ENCODE results near the gene RNASE2.
A peak's percentile ranks its signal among the peaks of the same experiment; 100 is the strongest.
"Not testable (repeated sequence)": the region's sequence is repeated elsewhere in the genome, so short reads cannot be mapped to it uniquely, and the experiment has no call there.

RNASE2 gene

GRCh38 chr14:20958946-20959345 is 3.7 kb downstream of the RNASE2 start:
- DNase-seq (ENCODE audit: low spot score in 2 of 2); H3K36me3 Mint-ChIP-seq (ENCODE audit: insufficient read depth); H3K9me3 Mint-ChIP-seq; H3K27ac Mint-ChIP-seq (ENCODE audit: low read depth); H3K4me3 Mint-ChIP-seq; ATAC-seq (replicated peaks; ENCODE audit: extremely low read depth, poor library complexity, severe bottlenecking): not testable (repeated sequence)
- peaks cover 72% of the 10 kb centered on the region for H3K27me3 Mint-ChIP-seq
- peaks cover 19% of the 10 kb centered on the region for H3K4me1 Mint-ChIP-seq

GRCh38 chr14:20969336-20969735 is 14.0 kb downstream of the RNASE2 start:
- Mint-ChIP-seq H3K36me3 (ENCODE audit: insufficient read depth) (peaks cover 4% of the 10 kb centered on the region), H3K27ac (ENCODE audit: low read depth) (no peak overlapping the region), H3K9me3 (no peaks in the 10 kb centered on the region), H3K27me3 (peaks cover 62% of the 10 kb centered on the region), H3K4me3 (no peak overlapping the region), H3K4me1 (peaks cover 11% of the 10 kb centered on the region)
- DNase-seq (ENCODE audit: low spot score in 2 of 2) (no peak), ATAC-seq (replicated peaks; ENCODE audit: extremely low read depth, poor library complexity, severe bottlenecking) (no peak)

- H3K27me3 Mint-ChIP-seq = peaks cover 49% of the 10 kb centered on the region
- H3K36me3 Mint-ChIP-seq (ENCODE audit: insufficient read depth) = peaks cover 4% of the 10 kb centered on the region
- ATAC-seq (replicated peaks; ENCODE audit: extremely low read depth, poor library complexity, severe bottlenecking) (no peak), DNase-seq (ENCODE audit: low spot score in 2 of 2) (no peak)
- H3K9me3 Mint-ChIP-seq = no peaks in the 10 kb centered on the region
- peaks cover 11% of the 10 kb centered on the region for H3K4me1 Mint-ChIP-seq
- H3K4me3 Mint-ChIP-seq = peak overlapping the region; percentile 80
- H3K27ac Mint-ChIP-seq (ENCODE audit: low read depth) = no peak overlapping the region
Measured at GRCh38 chr14:20970647-20970982, 15.3 kb downstream of the RNASE2 start.

GRCh38 chr14:20970983-20971704 is 15.9 kb downstream of the RNASE2 start:
- Mint-ChIP-seq H3K27me3 (peaks cover 45% of the 10 kb centered on the region), H3K9me3 (no peaks in the 10 kb centered on the region), H3K36me3 (ENCODE audit: insufficient read depth) (peaks cover 4% of the 10 kb centered on the region), H3K27ac (ENCODE audit: low read depth) (peak overlapping the region; percentile 20), H3K4me1 (peaks cover 11% of the 10 kb centered on the region), H3K4me3 (peak overlapping the region; percentile 80)
- DNase-seq (ENCODE audit: low spot score in 2 of 2) (peak; percentile 60 to 70), ATAC-seq (replicated peaks; ENCODE audit: extremely low read depth, poor library complexity, severe bottlenecking) (peak; percentile 89)

- Mint-ChIP-seq H3K4me3 (peak overlapping the region; percentile 80), H3K27ac (ENCODE audit: low read depth) (no peak overlapping the region), H3K4me1 (peaks cover 11% of the 10 kb centered on the region), H3K36me3 (ENCODE audit: insufficient read depth) (peaks cover 4% of the 10 kb centered on the region), H3K27me3 (peaks cover 40% of the 10 kb centered on the region), H3K9me3 (no peaks in the 10 kb centered on the region)
- ATAC-seq (replicated peaks; ENCODE audit: extremely low read depth, poor library complexity, severe bottlenecking) (peak; percentile 35), DNase-seq (ENCODE audit: low spot score in 2 of 2) (no peak)
Measured at GRCh38 chr14:20971705-20972021, 16.4 kb downstream of the RNASE2 start.

GRCh38 chr14:20973501-20973900 is 18.2 kb downstream of the RNASE2 start:
- Mint-ChIP-seq H3K4me3 (no peak overlapping the region), H3K36me3 (ENCODE audit: insufficient read depth) (peaks cover 4% of the 10 kb centered on the region), H3K27ac (ENCODE audit: low read depth) (no peak overlapping the region), H3K4me1 (peaks cover 11% of the 10 kb centered on the region), H3K9me3 (no peaks in the 10 kb centered on the region), H3K27me3 (peaks cover 25% of the 10 kb centered on the region)
- ATAC-seq (replicated peaks; ENCODE audit: extremely low read depth, poor library complexity, severe bottlenecking) = no peak
- DNase-seq (ENCODE audit: low spot score in 2 of 2) = no peak

- ATAC-seq (replicated peaks; ENCODE audit: extremely low read depth, poor library complexity, severe bottlenecking) (no peak), DNase-seq (ENCODE audit: low spot score in 2 of 2) (no peak)
- Mint-ChIP-seq H3K9me3 (no peaks in the 10 kb centered on the region), H3K27me3 (peaks cover 39% of the 10 kb centered on the region), H3K4me1 (peaks cover 5% of the 10 kb centered on the region), H3K36me3 (ENCODE audit: insufficient read depth) (no peaks in the 10 kb centered on the region), H3K27ac (ENCODE audit: low read depth) (no peak overlapping the region), H3K4me3 (no peak overlapping the region)
Measured at GRCh38 chr14:20976291-20976690, 21.0 kb downstream of the RNASE2 start.

- no peak for DNase-seq (ENCODE audit: low spot score in 2 of 2)
- Mint-ChIP-seq H3K4me3 (no peak overlapping the region), H3K4me1 (no peaks in the 10 kb centered on the region), H3K27ac (ENCODE audit: low read depth) (no peak overlapping the region), H3K36me3 (ENCODE audit: insufficient read depth) (peaks cover under 1% of the 10 kb centered on the region), H3K9me3 (no peaks in the 10 kb centered on the region), H3K27me3 (peaks cover 36% of the 10 kb centered on the region)
- ATAC-seq (replicated peaks; ENCODE audit: extremely low read depth, poor library complexity, severe bottlenecking) = no peak
Measured at GRCh38 chr14:20978687-20979086, 23.4 kb downstream of the RNASE2 start.

GRCh38 chr14:20980906-20981305 is 25.6 kb downstream of the RNASE2 start:
- no peaks in the 10 kb centered on the region for H3K4me1 Mint-ChIP-seq

GRCh38 chr14:20982646-20983369 is 27.5 kb downstream of the RNASE2 start:
- no peak for DNase-seq (ENCODE audit: low spot score in 2 of 2)
- H3K27ac Mint-ChIP-seq (ENCODE audit: low read depth) = no peak overlapping the region
- ATAC-seq (replicated peaks; ENCODE audit: extremely low read depth, poor library complexity, severe bottlenecking) = no peak
- H3K4me3 Mint-ChIP-seq = no peak overlapping the region
- H3K9me3 Mint-ChIP-seq = no peaks in the 10 kb centered on the region
- H3K36me3 Mint-ChIP-seq (ENCODE audit: insufficient read depth) = peaks cover 2% of the 10 kb centered on the region
- peaks cover 46% of the 10 kb centered on the region for H3K27me3 Mint-ChIP-seq
- no peaks in the 10 kb centered on the region for H3K4me1 Mint-ChIP-seq

More at GRCh38 chr14:20980906-20981305, 25.6 kb downstream of the RNASE2 start:
- ATAC-seq (replicated peaks; ENCODE audit: extremely low read depth, poor library complexity, severe bottlenecking) = no peak
- H3K36me3 Mint-ChIP-seq (ENCODE audit: insufficient read depth) = peaks cover 2% of the 10 kb centered on the region
- H3K27me3 Mint-ChIP-seq = peaks cover 46% of the 10 kb centered on the region
- no peak overlapping the region for H3K4me3 Mint-ChIP-seq
- no peak for DNase-seq (ENCODE audit: low spot score in 2 of 2)
- no peaks in the 10 kb centered on the region for H3K9me3 Mint-ChIP-seq
- H3K27ac Mint-ChIP-seq (ENCODE audit: low read depth) = no peak overlapping the region

- not testable (repeated sequence) for ATAC-seq (replicated peaks; ENCODE audit: extremely low read depth, poor library complexity, severe bottlenecking); H3K36me3 Mint-ChIP-seq (ENCODE audit: insufficient read depth); H3K4me3 Mint-ChIP-seq; H3K27ac Mint-ChIP-seq (ENCODE audit: low read depth); H3K4me1 Mint-ChIP-seq; H3K9me3 Mint-ChIP-seq; DNase-seq (ENCODE audit: low spot score in 2 of 2)
- peaks cover 23% of the 10 kb centered on the region for H3K27me3 Mint-ChIP-seq
Measured at GRCh38 chr14:20985650-20986049, 30.4 kb downstream of the RNASE2 start.

GRCh38 chr14:20986811-20987210 is 31.5 kb downstream of the RNASE2 start:
- Mint-ChIP-seq H3K4me3 (no peak overlapping the region), H3K9me3 (no peaks in the 10 kb centered on the region), H3K27me3 (peaks cover 20% of the 10 kb centered on the region), H3K4me1 (peaks cover 21% of the 10 kb centered on the region), H3K27ac (ENCODE audit: low read depth) (no peak overlapping the region), H3K36me3 (ENCODE audit: insufficient read depth) (peaks cover 13% of the 10 kb centered on the region)
- ATAC-seq (replicated peaks; ENCODE audit: extremely low read depth, poor library complexity, severe bottlenecking) = no peak
- no peak for DNase-seq (ENCODE audit: low spot score in 2 of 2)

Data from central memory CD8-positive, alpha-beta T cell (primary cell).